GM12875 (cell line): ENCODE data around the gene PAIP2.
A peak's percentile ranks its signal among the peaks of the same experiment; 100 is the strongest.

ENCODE experiments used
- H3K4me3 ChIP-seq: one replicate; pipeline ENCODE4 v1.5.1; 2011; ENCODE audit warnings: low read depth, low read length, control low read depth
- CTCF ChIP-seq: IDR thresholded peaks from 2 replicates; pipeline ENCODE4 v1.5.1; 2011; ENCODE audit warnings: low read depth, mild to moderate bottlenecking, control low read depth, inconsistent platforms, low read length, moderate library complexity, borderline replicate concordance; ENCODE audit not compliant: insufficient read depth

PAIP2 gene

DNA sequence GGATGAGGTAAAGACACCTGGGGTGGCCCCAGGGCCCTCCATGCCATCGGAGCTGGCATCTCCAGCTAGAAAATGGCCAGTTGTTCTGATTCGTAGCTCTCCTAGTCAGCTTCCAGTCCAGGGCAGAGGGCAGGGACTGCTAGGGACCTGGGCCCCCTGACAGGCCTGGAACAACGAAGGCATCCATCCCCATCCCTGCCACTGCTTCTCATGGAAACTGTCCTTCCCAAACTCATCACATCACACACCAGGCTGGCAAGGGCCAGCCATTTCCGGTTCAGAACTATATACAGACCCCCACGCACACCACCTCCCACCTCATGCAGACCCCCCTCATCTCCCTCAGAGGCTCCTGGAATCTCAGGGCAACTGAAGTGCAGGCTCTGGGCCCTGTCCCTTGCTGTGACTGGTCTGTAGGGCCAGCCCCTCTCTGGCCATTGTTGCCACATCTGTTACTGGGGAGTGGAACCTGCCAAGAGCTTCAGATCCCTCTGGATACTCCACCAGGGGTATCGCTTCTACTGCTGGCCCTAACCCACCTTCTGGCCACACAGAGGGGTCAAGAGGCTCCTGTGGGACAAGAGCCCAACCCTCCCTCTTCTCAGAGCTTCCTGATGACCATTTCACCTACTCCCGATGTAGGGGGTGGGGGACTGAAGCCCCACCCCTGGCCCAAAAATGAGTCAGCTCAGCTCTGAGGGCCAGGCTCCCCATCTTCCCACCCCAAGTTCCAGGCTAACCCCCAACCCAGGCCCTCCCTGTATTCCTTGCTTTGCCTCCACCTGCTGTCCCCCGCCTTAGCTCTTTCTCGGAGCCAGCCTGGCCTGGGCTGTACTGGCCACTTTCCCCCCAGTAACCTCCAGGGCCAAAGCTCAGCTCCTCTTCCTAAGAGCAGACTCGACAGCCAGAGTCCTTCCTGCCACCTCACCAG is 49.2 kb downstream of the PAIP2 start:
- H3K4me3 ChIP-seq: peak overlapping the region; percentile 85
- TF ChIP-seq CTCF: no peak

DNA sequence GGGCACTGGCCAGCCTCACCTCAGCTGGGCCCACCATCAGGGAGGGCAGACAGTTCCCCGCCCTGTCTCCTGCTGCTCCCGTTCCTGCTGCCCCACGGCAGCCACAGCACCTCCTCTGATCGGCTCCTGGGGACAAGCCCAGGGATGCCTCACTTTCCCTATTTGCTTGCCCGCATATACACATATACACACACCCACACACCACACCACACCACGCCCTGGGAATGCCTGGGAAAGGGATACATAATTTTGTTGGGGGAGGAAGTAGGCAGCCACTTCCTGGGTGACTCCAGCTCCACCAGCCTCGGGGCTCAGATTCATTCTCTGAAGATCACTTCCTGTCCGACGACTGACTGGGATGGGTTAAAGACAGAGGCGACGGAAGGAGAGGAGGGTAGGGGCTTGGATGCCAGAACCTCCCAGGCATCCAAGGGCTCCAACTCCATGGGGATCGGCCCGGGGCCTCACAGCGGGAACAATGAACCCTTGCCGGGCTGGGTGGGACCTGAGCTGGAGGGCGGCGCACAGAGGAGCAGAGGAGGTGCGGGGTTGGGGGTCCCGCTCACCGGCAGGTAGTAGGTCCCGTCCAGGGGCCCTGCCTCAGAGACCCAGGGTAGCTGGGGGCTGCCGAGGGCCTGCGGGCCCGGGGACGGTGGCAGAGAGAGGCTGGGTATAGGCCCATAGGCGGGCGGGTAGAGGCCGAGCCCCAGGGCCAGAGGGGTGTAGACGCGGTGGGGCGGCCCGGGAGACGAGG is 50.1 kb downstream of the PAIP2 start:
- TF ChIP-seq CTCF: no peak

GRCh38 chr5:139392324-139392677 is 50.6 kb downstream of the PAIP2 start:
- H3K4me3 ChIP-seq: peak overlapping the region; percentile 85

More for the DNA sequence above, 50.1 kb downstream of the PAIP2 start:
- H3K4me3 ChIP-seq: peak overlapping the region; percentile 85

GRCh38 chr5:139392678-139393496 is 51.2 kb downstream of the PAIP2 start:
- TF ChIP-seq CTCF: peak; percentile 99
- H3K4me3 ChIP-seq: peak overlapping the region; percentile 85

More at GRCh38 chr5:139392324-139392677, 50.6 kb downstream of the PAIP2 start:
- no peak for TF ChIP-seq CTCF

GRCh38 chr5:139393497-139394122 is 52.0 kb downstream of the PAIP2 start:
- TF ChIP-seq CTCF: no peak
- peak overlapping the region; percentile 85 for H3K4me3 ChIP-seq

GRCh38 chr5:139394123-139394653 is 52.5 kb downstream of the PAIP2 start:
- H3K4me3 ChIP-seq: peak overlapping the region; percentile 85
- peak; percentile 63; the same call in 1 of the 2 replicates for TF ChIP-seq CTCF
